HG03196 (cell line): ENCODE results near the gene H2AZ2.
A peak's percentile ranks its signal among the peaks of the same experiment; 100 is the strongest.
"Not testable (repeated sequence)": the region's sequence is repeated elsewhere in the genome, so short reads cannot be mapped to it uniquely, and the experiment has no call there.

Source experiments
- ATAC-seq: cut with Tn5 transposase; IDR thresholded peaks from one replicate; pipeline ENCODE4 v1.9.1; 2021; ENCODE audit not compliant: unreplicated experiment

Gene H2AZ2

DNA sequence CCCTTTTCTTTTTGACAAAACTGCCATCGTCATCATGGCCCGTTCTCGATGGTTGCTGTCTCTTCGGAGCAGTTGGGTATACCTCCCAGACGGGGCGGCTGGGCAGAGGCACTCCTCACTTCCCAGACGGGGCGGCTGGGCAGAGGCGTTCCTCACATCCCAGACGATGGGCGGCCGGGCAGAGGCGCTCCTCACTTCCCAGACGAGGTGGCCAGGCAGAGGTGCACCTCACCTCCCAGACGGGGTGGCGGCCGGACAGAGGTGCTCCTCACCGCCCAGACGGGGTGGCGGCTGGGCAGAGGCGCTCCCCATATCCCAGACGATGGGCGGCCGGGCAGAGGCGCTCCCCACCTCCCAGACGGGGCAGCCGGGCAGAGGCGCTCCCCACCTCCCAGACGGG, 22.9 kb upstream of the H2AZ2 start:
- ATAC-seq: not testable (repeated sequence)

DNA sequence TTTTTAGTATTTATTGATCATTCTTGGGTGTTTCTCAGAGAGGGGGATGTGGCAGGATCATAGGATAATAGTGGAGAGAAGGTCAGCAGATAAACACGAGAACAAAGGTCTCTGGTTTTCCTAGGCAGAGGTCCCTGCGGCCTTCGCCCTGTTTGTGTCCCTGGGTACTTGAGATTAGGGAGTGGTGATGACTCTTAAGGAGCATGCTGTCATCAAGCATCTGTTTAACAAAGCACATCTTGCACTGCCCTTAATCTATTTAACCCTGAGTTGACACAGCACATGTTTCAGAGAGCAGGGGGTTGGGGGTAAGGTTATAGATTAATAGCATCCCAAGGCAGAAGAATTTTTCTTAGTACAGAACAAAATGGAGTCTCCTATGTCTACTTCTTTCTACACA, 22.4 kb upstream of the H2AZ2 start:
- not testable (repeated sequence) for ATAC-seq

DNA sequence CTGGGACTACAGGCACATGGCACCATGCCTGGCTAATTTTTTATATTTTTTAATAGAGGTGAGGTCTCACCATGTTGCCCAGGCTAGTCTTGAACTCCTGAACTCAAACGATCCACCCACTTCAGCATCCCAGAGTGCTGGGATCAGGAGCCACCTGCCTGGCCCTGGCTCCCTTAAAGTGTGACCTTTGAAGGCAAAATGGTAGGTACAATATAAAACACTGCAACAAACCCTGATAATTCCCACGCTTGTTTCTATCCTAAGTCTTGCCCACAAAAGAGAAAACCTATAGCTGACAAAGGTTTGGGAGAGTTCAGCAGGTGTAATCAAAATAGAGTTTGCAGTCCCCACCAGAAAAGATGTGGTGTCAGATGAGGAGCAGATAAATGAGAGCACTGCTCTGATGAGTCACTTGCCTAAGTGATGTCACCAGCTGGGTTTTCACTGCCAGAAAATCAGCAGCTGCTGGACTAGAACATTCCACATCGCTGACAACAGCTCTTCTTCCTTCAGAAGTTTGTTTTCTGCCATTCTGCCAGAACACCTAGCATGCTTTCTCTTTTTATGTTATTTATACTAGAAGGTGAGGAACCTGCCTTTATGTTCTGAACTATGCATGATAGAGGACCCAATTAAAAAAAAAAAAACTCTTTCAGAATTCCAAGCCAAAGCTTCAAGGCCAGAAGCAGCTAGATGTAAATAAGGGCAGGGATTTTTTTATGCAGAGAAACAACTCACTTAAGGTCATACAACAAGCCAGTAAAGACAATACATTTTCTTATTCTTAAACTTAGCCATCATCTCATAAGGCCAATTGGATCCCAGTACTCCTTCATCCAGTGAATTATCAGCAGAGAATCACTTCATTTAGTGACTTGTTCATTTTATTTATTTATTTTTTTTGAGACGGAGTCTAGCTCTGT, 19.4 kb upstream of the H2AZ2 start:
- no peak for ATAC-seq

DNA sequence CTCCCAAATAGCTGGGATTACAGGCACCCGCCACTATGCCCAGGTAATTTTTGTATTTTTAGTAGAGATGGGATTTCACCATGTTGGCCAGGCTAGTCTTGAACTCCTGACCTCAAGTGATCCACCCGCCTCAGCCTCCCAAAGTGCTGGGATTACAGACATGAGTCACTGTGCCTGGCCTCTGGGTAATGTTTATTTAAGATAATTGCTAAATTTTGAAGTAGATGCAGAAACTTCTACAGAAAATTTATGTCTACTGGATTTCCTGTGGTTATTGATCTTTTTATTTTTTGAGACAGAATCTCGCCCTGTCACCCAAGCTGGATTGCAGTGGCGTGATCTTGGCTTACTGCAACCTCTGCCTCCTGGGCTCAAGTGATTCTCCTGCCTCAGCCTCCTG, 14.1 kb upstream of the H2AZ2 start:
- ATAC-seq: not testable (repeated sequence)

DNA sequence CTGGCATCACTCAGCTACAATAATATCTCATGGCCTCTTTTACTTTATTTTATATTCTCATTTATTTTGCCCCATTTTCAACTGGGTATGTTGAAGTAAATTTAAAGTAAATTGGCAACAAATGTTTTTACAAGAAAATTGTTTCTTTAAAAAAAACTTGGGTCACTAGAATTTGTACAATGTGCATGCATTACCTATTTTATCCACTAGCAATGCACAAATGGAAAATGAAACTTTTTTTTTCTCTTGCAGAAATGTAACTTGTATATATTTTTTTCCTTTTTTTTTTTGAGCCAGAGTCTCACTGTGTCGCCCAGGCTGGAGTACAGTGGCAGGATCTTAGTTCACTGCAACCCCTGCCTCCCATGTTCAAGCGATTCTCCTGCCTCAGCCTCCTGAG, 10.3 kb upstream of the H2AZ2 start:
- no peak for ATAC-seq

DNA sequence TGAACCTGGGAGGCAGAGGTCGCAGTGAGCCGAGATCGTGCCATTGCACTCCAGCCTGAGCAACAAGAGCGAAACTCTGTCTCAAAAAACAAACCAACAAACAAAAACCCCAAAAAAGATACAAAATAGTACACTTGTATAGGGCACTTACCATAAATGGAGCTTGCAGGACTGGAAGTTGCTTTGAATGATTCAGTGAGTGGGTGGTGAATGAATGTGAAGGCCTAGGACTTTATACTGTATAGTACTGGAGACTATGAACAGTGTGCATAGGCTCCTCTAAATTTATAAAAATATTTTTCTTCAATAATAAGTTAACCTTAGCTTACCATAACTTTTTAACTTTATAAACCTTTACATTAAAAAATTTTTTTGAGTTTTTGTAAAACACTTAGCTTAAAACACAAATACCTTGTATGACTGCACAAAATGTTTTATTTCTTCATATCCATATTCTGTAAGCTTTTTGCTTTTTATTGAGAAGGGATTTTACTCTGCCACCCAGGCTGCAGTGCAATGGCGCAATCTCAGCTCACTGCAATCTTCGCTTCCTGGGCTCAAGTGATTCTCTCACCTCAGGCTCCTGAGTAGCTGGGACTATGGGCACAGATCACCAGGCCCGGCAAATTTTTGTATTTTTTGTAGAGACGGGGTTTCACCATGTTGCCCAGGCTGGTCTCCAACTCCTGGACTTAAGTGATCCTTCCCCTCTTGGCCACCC, 6.9 kb upstream of the H2AZ2 start:
- ATAC-seq: no peak

DNA sequence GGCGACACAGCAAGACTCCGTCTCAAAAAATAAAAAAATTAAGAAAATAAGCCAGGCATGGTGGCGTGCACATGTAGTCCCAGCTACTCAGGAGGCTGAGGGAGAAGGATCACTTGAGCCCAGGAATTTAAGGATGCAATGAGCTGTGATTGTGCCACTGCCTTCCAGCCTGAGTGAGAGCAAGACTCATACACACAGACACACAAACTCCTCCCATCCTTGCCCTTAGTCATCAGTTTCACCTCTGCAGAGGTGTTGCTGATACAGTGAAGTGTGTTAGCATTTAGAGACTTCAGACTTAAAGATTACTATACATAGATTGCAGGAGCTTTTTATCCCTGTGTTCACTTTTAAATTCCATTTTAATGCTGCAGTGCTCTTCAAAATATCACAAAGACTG, 5.5 kb upstream of the H2AZ2 start:
- ATAC-seq: no peak

DNA sequence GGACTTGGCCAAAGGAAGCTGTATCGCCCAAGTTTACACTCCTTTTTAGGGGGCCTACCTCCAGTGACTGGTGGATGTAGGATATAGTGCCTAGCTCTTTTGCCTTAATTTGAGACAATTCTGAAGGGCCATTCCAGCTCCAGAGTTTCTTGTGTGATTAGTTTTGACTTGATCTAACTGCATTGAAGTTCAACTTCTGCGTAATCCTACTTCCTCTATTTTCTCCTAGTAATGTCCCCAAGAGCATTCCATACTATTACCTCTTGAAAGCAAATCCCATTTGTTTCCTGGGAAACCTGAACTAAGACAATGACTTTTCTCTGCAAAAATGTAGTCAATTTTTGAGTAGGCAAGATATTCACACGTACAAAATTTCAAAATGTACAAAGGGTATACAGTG, 4.7 kb upstream of the H2AZ2 start:
- ATAC-seq: no peak

DNA sequence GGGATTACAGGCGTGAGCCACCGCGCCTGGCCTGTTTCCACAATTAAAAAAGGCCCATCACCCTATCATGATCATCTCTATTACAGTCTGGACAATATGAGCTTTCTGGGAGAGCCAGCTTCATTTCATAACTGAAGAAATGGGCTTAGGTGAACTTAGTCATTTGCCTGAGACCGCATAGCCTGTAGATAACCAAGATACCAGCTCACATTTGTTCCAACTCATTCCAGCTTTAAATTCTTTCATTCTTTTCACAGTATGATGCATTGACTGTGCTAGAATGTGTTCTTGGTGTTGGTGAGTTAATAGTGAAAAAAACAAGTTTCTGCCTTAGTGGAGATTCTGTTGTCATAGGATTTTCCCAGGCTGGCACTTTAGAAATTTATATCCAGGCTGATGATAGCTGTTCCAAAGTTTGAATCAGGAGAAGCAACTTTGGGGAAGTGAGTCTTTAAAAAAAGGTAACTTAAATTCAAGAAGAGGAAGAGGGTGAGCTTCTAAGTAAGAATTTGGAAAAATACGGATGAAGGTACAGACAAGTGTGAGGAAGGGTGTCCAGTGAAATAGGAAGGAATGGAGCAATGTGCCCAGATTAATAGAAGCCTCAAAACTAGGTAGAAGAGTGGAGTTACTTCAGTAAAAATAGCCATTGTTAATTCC, 2.1 kb upstream of the H2AZ2 start:
- ATAC-seq: no peak

DNA sequence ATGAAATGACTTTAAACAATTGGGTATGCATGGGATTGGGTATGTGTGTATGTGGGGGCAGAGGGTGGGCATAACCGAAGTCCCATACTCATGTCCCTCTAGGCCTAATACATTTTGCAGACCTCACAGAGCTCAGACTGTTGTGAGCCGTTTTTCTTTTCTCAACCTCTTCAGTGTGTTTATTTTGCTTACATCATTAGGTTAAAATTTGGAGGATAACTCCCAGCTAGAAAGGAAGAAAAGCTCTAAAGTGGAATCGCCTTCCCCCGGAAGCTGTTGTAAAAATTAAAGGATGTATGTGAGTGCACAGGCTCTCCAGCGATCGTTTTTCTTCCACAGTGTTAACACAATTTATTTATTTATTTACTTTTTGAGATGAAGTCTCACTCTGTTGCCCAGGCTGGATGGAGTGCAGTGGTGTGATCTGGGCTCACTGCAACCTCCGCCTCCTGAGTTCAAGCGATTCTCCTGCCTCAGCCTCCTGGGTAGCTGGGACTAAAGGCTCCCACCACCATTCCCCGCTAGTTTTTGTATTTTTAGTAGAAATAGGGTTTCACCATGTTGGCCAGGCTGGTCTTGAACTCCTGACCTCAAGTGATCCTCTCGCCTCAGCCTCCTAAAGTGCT, 1.5 kb upstream of the H2AZ2 start:
- ATAC-seq: no peak

DNA sequence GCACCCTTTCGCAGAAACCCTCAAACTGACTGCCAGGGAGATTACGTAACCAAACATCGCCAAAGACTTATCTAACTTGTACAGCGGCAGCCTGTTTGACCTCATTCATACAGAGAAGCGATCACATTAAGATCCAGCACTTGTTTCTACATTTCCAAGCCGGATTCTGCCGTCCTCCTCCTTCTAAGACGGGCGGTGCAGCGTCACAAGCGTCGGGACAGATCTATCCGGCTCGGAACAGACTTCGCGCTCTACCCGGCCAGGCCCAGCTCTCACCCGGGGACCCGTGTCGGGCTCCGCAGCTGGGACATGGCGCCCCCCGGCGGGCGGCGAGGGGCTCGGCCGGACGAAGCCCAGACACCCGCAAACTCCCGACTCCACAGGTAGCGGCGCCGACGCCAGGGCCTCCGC, 373 bp downstream of the H2AZ2 start:
- ATAC-seq: peak; percentile 71

DNA sequence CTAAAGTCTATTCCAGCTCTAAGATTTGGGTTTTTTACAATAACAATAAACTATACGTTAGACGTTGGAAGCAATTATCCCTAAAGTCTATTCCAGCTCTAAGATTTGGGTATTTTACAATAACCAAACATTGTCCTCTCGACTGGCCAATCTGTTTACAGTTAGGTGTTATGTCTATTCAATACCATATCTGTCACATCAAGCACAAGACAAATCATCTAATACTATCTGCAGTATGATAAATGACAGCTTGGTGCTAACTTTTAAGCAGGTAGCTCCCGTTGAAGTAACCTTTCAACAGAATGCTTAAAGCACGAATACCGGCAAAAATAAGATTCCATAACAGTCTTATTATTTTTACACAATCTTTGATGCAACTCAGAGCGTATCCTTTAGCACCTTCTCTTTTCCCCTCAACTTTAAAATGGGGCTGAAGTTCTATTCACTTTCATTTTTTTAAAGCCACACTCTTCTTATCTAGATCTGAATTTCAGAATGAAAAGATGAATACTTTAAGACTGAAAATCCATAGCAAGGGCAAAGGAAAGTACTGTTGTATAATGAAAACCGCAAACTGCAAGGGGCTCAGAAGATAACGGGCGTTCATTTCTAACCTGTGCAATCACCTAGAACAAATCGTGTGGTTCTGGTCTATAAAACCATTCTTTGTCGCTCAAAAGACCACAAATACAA, 925 bp downstream of the H2AZ2 start:
- ATAC-seq: no peak

DNA sequence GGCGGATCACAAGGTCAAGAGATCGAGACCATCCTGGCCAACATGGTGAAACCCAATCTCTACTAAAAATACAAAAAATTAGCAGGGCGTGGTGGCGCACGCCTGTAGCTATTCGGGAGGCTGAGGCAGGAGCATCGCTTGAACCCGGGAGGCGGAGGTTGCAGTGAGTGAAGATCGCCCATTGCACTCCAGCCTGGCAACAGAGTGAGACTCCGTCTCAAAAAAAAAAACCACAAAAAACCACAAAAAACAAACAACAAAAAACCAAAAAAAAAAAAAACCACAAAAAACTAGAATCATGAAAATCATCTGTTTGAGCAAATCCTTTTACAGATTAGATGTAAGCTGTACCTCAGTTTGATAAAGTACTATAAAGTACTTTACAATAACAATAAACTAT, 1.5 kb downstream of the H2AZ2 start:
- not testable (repeated sequence) for ATAC-seq

DNA sequence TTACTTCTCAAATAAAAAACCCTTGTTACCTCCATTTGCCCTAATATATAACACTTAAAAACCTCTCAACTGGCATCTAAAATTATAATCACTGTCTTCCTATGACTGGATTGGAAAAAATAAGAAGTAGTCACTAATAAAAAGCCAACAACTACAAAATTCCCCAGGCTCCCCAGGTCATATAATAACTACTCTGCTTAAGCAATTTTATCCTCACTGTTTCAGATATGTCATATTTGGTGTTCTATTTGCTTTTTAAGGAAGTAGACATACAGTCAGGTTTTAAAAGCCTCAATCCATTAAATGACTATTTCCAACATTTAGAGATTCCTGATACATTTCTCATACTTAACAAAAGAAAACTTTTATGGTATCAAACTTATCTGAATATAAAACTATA, 2.4 kb downstream of the H2AZ2 start:
- no peak for ATAC-seq

DNA sequence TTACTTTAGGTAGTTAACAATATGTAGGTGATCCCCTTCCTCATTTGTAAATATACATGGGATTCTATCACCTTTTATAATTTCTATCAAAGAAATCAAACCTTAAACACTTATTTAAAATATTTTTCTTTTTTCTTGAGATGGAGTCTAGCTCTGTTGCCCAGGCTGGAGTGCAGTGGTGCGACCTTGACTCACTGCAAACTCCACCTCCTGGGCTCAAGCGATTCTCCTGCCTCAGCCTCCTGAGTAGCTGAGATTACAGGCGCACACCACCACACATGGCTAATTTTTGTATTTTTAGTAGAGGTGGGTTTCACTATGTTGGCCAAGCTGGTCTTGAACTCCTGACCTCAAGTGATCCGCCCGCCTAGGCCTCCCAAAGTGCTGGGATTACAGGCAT, 4.4 kb downstream of the H2AZ2 start:
- not testable (repeated sequence) for ATAC-seq

DNA sequence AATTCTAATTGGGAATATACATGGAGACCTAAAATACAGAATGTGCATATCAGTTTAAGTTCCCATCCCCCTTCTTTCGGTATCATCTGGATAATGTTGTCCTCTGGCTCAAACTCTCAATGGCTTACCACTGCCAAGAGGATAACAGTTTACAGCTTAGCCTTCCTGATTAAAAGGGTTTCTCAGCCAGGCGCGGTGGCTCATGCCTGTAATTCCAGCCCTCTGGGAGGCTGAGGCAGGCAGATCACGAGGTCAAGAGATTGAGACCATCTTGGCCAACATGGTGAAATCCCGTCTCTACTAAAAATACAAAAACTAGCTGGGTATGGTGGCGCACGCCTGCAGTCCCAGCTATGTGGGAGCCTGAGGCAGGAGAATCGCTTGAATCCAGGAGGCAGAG, 5.2 kb downstream of the H2AZ2 start:
- ATAC-seq: not testable (repeated sequence)

DNA sequence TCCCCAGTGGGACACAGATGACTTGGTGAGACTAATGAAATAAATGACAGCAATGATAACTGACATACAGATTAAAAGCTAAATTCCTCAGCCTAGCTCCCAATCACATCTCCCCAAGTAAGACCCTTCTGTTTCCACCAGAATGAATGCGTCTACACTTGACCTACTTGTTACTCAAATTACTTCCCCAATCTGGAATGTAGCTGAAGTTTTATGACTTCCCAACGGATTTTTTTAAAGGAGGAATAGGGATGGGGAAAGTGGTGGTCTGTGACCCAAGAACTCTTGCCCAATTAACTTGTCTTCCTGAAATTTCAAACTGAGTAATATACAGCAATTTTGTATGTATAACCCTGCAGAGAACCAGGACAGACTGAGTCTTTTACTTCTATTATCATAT, 9.1 kb downstream of the H2AZ2 start:
- ATAC-seq: no peak

DNA sequence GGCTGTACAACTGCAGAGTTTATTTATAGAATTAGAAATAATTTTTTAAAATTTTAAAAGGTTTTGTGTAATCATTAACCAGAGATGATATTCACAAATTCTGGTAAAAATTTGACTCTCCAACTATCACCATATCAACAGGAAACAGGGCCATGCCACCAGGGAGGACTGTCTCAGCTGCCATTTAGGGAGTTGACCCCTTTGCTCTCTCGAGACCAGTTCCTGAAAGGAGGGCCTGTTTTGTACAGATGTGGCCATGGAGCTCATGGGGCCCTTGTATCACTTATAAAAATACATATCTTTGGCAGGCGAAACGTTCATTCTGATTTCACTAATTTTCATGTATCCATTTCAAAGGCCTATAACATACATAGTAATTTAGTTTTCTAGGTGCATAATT, 20.3 kb downstream of the H2AZ2 start:
- ATAC-seq: no peak

DNA sequence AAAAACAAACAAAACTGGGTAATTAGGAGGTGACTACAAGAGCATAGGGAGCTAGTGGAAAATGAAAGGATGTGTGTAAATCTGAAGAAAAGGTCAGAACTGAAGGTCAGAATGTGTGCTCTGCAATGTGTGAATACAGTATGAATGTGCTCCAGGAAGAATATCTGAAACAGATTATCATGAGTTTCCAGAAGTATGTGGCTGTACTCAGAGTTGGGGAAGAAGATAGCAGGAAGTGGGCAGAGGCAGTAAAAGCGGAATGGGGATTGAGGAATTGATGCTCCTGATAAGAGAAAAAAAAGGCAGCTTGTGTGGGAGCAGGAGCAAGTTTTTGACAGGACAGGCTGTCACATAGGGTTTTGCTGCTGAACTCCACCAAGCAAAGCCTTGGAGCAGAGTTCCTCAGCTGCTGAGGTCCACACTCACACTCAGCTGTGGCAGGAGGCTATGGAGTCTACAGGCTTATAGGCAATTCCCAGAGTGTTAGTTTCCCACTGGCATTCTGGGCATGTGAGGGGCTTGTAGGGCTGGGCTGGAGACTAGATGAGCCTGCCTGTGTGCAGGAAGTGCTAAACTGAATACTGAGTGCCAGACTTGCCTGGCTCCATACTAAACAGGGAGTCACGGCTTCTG, 22.9 kb downstream of the H2AZ2 start:
- no peak for ATAC-seq

DNA sequence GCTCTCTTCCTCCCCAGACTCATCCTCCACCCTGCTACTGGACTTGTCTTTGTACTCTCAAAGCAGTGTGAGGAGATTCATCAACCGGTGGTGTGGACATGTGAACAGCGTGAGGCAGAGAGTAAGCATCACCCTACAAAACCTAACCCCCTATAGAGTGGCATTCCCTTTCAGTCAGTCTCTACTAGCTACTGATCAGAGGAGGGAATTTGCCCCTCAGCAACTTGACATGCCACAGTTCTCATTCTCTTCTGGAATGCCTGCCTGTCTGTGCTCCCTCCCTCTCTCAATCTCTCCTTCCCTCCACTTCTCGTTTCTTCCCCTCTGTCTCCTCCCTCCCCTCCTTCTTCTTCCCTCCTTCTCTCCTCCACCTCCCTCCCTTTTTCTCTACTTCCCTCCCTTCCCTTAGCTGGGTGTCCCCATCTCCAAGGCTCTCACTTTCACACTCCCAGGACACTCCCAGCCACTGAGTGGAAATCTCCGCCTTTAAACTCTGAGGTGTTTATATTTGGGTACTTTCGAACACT, 24.6 kb downstream of the H2AZ2 start:
- no peak for ATAC-seq
